ENCODE results near the gene ATP1A1. TPM values are rescaled to one million over a fixed set of nuclear protein-coding genes. Genes with fewer than 3 reads are reported as not detected.

The ATP1A1 gene
- total and polyA plus RNA-seq, 9 of the 15 experiments (the other 6 are each of a cell fraction or from before 2014, with no cell fraction given), result 99.3 to 513 (median 234) TPM

- Histone ChIP-seq H3K36me3 (ENCODE audit: control insufficient read depth, insufficient read depth, low read length) (no peaks in the 10 kb centered on the region), H4K20me1 (replicated peaks; ENCODE audit: control insufficient read depth, insufficient read depth, low read length) (no peaks in the 10 kb centered on the region), H2AFZ (ENCODE audit: low read depth, low read length) (peak overlapping the region; percentile 80; the same call in 1 of the 2 replicates), H3K9me1 (ENCODE audit: control insufficient read depth, insufficient read depth, low read length) (no peaks in the 10 kb centered on the region), H3K4me1 (replicated peaks in 1 of 2; ENCODE audit: control insufficient read depth in 2 of 2, insufficient read depth in 2 of 2, low read length in 2 of 2) (peaks cover 4 to 5% of the 10 kb centered on the region in 2 experiments; a peak in 3 of 5 replicates), H3K79me2 (ENCODE audit: control insufficient read depth, insufficient read depth, low read length) (no peaks in the 10 kb centered on the region), H3K27me3 (ENCODE audit: control insufficient read depth in 2 of 2, insufficient read depth in 2 of 2, low read length in 2 of 2) (no peaks in the 10 kb centered on the region), H3K9me3 (replicated peaks; ENCODE audit: control insufficient read depth, insufficient read depth, low read depth, low read length) (no peaks in the 10 kb centered on the region), H3K27ac (ENCODE audit: extremely low read depth, low read depth, low read length) (no peak overlapping the region), H3K4me2 (ENCODE audit: insufficient read depth, low read length) (no peak overlapping the region), H3K4me3 (no peak overlapping the region), H3K9ac (ENCODE audit: insufficient read depth in 1 of 2, low read depth in 2 of 2, low read length in 2 of 2) (no peak overlapping the region)
- BruUV-seq (replicated peaks), result no TSS peak
- FAIRE-seq, result no peak
- ChIA-PET POLR2A (interaction anchor here (0.6 to 1.0 kb wide), 2 partner anchors 21 to 887 kb away, joined by 3 to 5 read pairs; no protein-coding TSS in a partner anchor), CTCF (ENCODE audit: low intra/inter-chr PET ratio) (no interaction called here)
- intact Hi-C loops (cut with micrococcal nuclease), result no loop called here
- no peak for DNase-seq (ENCODE audit: extremely low read depth in 1 of 4, low spot score in 3 of 4)
- in situ Hi-C loops (cut with MboI), result no loop called here
- TF ChIP-seq TAL1 (IDR thresholded peaks at IDR 0.05), result no peak
- peak; percentile 52; the same call in 1 of the 2 replicates for TF ChIP-seq CBFA2T3 (IDR thresholded peaks at IDR 0.05)
- WGBS (ENCODE audit: insufficient coverage, low coverage, missing lambda C conversion rate), result 35% methylated on average over 1 of the region's 1 CpG
- no peak for ATAC-seq
Measured at GRCh38 chr1:116439701-116440100, 66.7 kb downstream of the ATP1A1 start.

- FAIRE-seq, result peak; percentile 23
- in situ Hi-C loops (cut with MboI) (no loop called here), intact Hi-C loops (cut with micrococcal nuclease) (no loop called here)
- Histone ChIP-seq H4K20me1 (replicated peaks; ENCODE audit: control insufficient read depth, insufficient read depth, low read length) (no peaks in the 10 kb centered on the region), H2AFZ (ENCODE audit: low read depth, low read length) (peak overlapping the region; percentile 80), H3K4me1 (replicated peaks in 1 of 2; ENCODE audit: control insufficient read depth in 2 of 2, insufficient read depth in 2 of 2, low read length in 2 of 2) (peaks cover 4 to 5% of the 10 kb centered on the region in 2 experiments; a peak in 3 of 5 replicates), H3K4me3 (no peak overlapping the region), H3K36me3 (ENCODE audit: control insufficient read depth, insufficient read depth, low read length) (no peaks in the 10 kb centered on the region), H3K9ac (ENCODE audit: insufficient read depth in 1 of 2, low read depth in 2 of 2, low read length in 2 of 2) (0 out of 4 replicates have a peak overlapping the region, but pooled peaks have one; percentile 7 to 9), H3K27ac (ENCODE audit: extremely low read depth, low read depth, low read length) (no peak overlapping the region), H3K9me1 (ENCODE audit: control insufficient read depth, insufficient read depth, low read length) (no peaks in the 10 kb centered on the region), H3K27me3 (ENCODE audit: control insufficient read depth in 2 of 2, insufficient read depth in 2 of 2, low read length in 2 of 2) (no peaks in the 10 kb centered on the region), H3K79me2 (ENCODE audit: control insufficient read depth, insufficient read depth, low read length) (no peaks in the 10 kb centered on the region), H3K4me2 (ENCODE audit: insufficient read depth, low read length) (peak overlapping the region; percentile 40; the same call in 1 of the 2 replicates), H3K9me3 (replicated peaks; ENCODE audit: control insufficient read depth, insufficient read depth, low read depth, low read length) (no peaks in the 10 kb centered on the region)
- peak; percentile 84 for ATAC-seq
- BruUV-seq (replicated peaks), result no TSS peak
- 25% methylated on average over 4 of the region's 4 CpGs for WGBS (ENCODE audit: insufficient coverage, low coverage, missing lambda C conversion rate)
- TF ChIP-seq CBX1 (IDR thresholded peaks at IDR 0.05; ENCODE audit: low read depth) (no peak), CXXC5 (CRISPR knock-in tag; IDR thresholded peaks at IDR 0.05) (peak; percentile 16; the same call in 1 of the 2 replicates), ARID3A (IDR thresholded peaks at IDR 0.05; ENCODE audit: borderline replicate concordance, low read depth, low read length) (no peak), DPF2 (IDR thresholded peaks at IDR 0.05) (no peak), RBM17 (IDR thresholded peaks at IDR 0.05; ENCODE audit: borderline replicate concordance, low read depth, low read length) (no peak), TCF7L2 (IDR thresholded peaks at IDR 0.05; ENCODE audit: low read depth, low read length) (no peak), NBN (IDR thresholded peaks at IDR 0.05; ENCODE audit: low read depth) (no peak), ZNF24 (IDR thresholded peaks at IDR 0.05) (no peak)
- CTCF ChIA-PET (ENCODE audit: low intra/inter-chr PET ratio), result no interaction called here
- peak in 2 of 4 experiments; percentile 43 to 69 for DNase-seq (ENCODE audit: extremely low read depth in 1 of 4, low spot score in 3 of 4)
- POLR2A ChIA-PET, result interaction anchor here (1.0 kb wide), 1 partner anchor 22 kb away, joined by 5 read pairs; no protein-coding TSS in a partner anchor
Measured at GRCh38 chr1:116440731-116441130, 67.7 kb downstream of the ATP1A1 start.
